Upper lobe of left lung (tissue), 6 donors: ENCODE results near the gene GRK5. TPM values are rescaled to one million over a fixed set of nuclear protein-coding genes. Genes with fewer than 3 reads are reported as not detected.

Experiments
- ATAC-seq, 2 donors: fragments of 200-7000 bp; cut with Tn5 transposase; one replicate each; pipeline ENCODE4 v1.9.1; 2022; ENCODE audit warnings: mild to moderate bottlenecking in 2 of 2, moderate library complexity in 2 of 2; ENCODE audit not compliant: low FRiP score in 2 of 2
- DNase-seq, 2 donors: peaks; one replicate each; pipeline ENCODE4 v3.0.0-alpha.2; 2019 to 2020
- H3K27ac ChIP-seq, 4 donors: fragments of 200-600 bp; sonication (generic); one replicate each; pipeline ENCODE4 v1.5.1; 2016 to 2019
- H3K27me3 ChIP-seq, 4 donors: fragments of 200-600 bp; sonication (generic); one replicate each; pipeline ENCODE4 v1.5.1; 2017 to 2019
- H3K36me3 ChIP-seq, 4 donors: fragments of 200-600 bp; sonication (generic); one replicate each; pipeline ENCODE4 v1.5.1; 2016 to 2019
- H3K4me1 ChIP-seq, 4 donors: fragments of 200-600 bp; sonication (generic); one replicate each; pipeline ENCODE4 v1.5.1; 2018 to 2019
- H3K4me3 ChIP-seq, 4 donors: fragments of 200-600 bp; sonication (generic); one replicate each; pipeline ENCODE4 v1.5.1; 2017 to 2019; ENCODE audit warnings: mild to moderate bottlenecking in 2 of 4, moderate library complexity in 1 of 4
- H3K9me3 ChIP-seq, 4 donors: fragments of 200-600 bp; sonication (generic); one replicate each; pipeline ENCODE4 v1.5.1; 2018 to 2019
- CTCF ChIP-seq, 6 experiments: fragments of 450-650 bp in 4 of 6; fragments of 200-600 bp in 2 of 6; sonication (generic) in 2 of 6; IDR thresholded peaks; one replicate each; pipeline ENCODE4 v1.5.1; 2016 to 2019; ENCODE audit warnings: antibody characterized with exemption in 6 of 6
- EP300 ChIP-seq, 4 donors: sonication (generic); formaldehyde crosslinking; IDR thresholded peaks; one replicate each; pipeline ENCODE4 v1.5.1; 2017; ENCODE audit warnings: antibody characterized with exemption in 4 of 4, control low read depth in 2 of 4
- POLR2A ChIP-seq, 4 donors: fragments of 450-650 bp; IDR thresholded peaks; one replicate each; pipeline ENCODE4 v1.5.1; 2016 to 2017; ENCODE audit warnings: antibody characterized with exemption in 4 of 4, mild to moderate bottlenecking in 2 of 4
- POLR2AphosphoS5 ChIP-seq, 2 donors: sonication (generic); formaldehyde crosslinking; IDR thresholded peaks; one replicate each; pipeline ENCODE4 v1.5.1; 2017; ENCODE audit warnings: antibody characterized with exemption in 2 of 2
- WGBS, 2 donors: methylation state at CpG; one replicate each; pipeline ENCODE4 v1.1.5; 2017 to 2018; 5-methylcytosine and 5-hydroxymethylcytosine counted together
- total RNA-seq, 6 donors: library from RNA; depleted of rRNA in 4 of 6; stranded (reverse); fragments of >200 nt in 4 of 6; gene quantifications; one replicate each; pipeline versions ENCODE4 v1.1.0 to v1.2.1, GENCODE V29; 2016 to 2021
- donor health status: DM: no; HTN: no; CAD: no; lungs with moderate emphysema.
- donor health status: DM: no; HTN: yes; CAD: no; lungs with severe emphysema.

The GRK5 gene
- total RNA-seq, 6 donors from 2014 or later, result 38.6 to 80.9 (median 61.1) TPM

DNA sequence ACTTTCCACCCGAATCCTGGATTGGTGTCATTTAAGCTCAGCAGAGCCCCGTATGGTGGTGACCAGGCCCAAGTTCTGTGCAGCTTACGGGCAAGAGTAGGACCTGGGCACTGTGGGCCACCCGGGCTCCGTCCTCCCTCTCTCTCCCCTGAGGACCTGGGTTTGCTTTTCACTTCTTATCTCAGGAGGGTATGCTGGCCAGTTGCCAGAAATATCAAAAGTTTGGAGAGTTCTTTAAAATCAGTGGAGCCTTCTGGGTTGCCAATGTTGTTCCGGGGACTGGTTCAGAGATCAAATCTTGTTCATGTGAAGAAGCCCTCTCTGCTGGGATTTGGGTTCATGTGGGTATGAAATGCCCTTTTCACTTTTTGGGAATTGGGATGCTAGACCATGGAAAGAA is 145.4 kb downstream of the GRK5 start:
- TF ChIP-seq POLR2A (IDR thresholded peaks at IDR 0.05), result no peak
- no peak for TF ChIP-seq EP300 (IDR thresholded peaks at IDR 0.05)
- no peak for TF ChIP-seq POLR2AphosphoS5 (IDR thresholded peaks at IDR 0.05)
- TF ChIP-seq CTCF (IDR thresholded peaks at IDR 0.05), result no peak
- H3K27me3 ChIP-seq, result no peaks in the 10 kb centered on the region
- peaks cover 0 to 17% (median 5%) of the 10 kb centered on the region in 4 donors for H3K9me3 ChIP-seq
- peaks cover 22 to 28% (median 25%) of the 10 kb centered on the region in 4 donors for H3K4me1 ChIP-seq
- 79 to 86% methylated on average over 5 to 6 of the region's 6 CpGs for WGBS, 2 donors
- DNase-seq (no peak), ATAC-seq (no peak)
- H3K36me3 ChIP-seq, result peaks cover 0 to 14% (median 0%) of the 10 kb centered on the region in 4 donors
- peak overlapping the region in 1 of 4 donors; percentile 12 for H3K27ac ChIP-seq
- no peak overlapping the region for H3K4me3 ChIP-seq

- no peak for ATAC-seq
- Histone ChIP-seq H3K27ac (no peak overlapping the region), H3K4me3 (no peak overlapping the region), H3K36me3 (peaks cover 0 to 14% (median 0%) of the 10 kb centered on the region in 4 donors), H3K9me3 (peaks cover 0 to 17% (median 5%) of the 10 kb centered on the region in 4 donors), H3K27me3 (no peaks in the 10 kb centered on the region), H3K4me1 (peaks cover 27 to 33% (median 28%) of the 10 kb centered on the region in 4 donors)
- WGBS, 2 donors, result 85 to 92% methylated on average over 2 of the region's 2 CpGs
- no peak for DNase-seq
- TF ChIP-seq POLR2A (IDR thresholded peaks at IDR 0.05) (no peak), POLR2AphosphoS5 (IDR thresholded peaks at IDR 0.05) (no peak), EP300 (IDR thresholded peaks at IDR 0.05) (no peak), CTCF (IDR thresholded peaks at IDR 0.05) (no peak)
These were observed 146.1 kb downstream of the GRK5 start for GRCh38 chr10:119353421-119353820.

DNA sequence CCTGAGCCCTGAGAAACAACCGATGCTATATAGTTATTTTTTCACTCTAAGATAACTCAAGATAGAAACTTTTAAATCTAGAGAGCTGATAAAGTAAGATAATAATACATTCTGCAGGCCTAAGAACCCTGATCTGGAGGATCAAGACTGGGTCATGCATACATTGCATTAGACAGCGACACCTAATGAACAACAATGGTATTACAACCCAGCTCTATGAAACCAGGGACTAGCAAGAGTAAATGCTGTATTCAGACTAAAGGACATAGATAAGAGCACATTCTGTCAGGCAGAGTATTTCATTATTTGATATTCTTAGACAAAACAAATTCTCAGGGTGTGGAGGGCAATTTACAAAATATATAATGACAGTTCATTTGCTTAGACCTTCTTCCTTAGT is 148.6 kb downstream of the GRK5 start:
- ATAC-seq, result no peak
- Histone ChIP-seq H3K9me3 (peaks cover 0 to 17% (median 5%) of the 10 kb centered on the region in 4 donors), H3K27ac (no peak overlapping the region), H3K4me3 (no peak overlapping the region), H3K36me3 (peaks cover 0 to 6% (median 0%) of the 10 kb centered on the region in 4 donors), H3K27me3 (no peaks in the 10 kb centered on the region), H3K4me1 (peaks cover 12 to 22% (median 18%) of the 10 kb centered on the region in 4 donors)
- WGBS, 2 donors, result 77 to 86% methylated on average over 2 of the region's 2 CpGs
- TF ChIP-seq POLR2AphosphoS5 (IDR thresholded peaks at IDR 0.05) (no peak), CTCF (IDR thresholded peaks at IDR 0.05) (peak in 1 of 6 experiments; percentile 22)
- DNase-seq, result no peak

GRCh38 chr10:119357412-119358151 is 150.2 kb downstream of the GRK5 start:
- Histone ChIP-seq H3K9me3 (peaks cover 0 to 11% (median 4%) of the 10 kb centered on the region in 4 donors), H3K36me3 (no peaks in the 10 kb centered on the region), H3K4me1 (peaks cover 18 to 34% (median 27%) of the 10 kb centered on the region in 4 donors), H3K27ac (peak overlapping the region in 3 of 4 donors; percentile 7 to 69 (median 54)), H3K27me3 (no peaks in the 10 kb centered on the region), H3K4me3 (no peak overlapping the region)
- no peak for ATAC-seq
- DNase-seq, result no peak
- TF ChIP-seq POLR2A (IDR thresholded peaks at IDR 0.05) (no peak), EP300 (IDR thresholded peaks at IDR 0.05) (no peak)
- WGBS, 2 donors, result 80 to 97% methylated on average over 6 to 14 of the region's 14 CpGs

DNA sequence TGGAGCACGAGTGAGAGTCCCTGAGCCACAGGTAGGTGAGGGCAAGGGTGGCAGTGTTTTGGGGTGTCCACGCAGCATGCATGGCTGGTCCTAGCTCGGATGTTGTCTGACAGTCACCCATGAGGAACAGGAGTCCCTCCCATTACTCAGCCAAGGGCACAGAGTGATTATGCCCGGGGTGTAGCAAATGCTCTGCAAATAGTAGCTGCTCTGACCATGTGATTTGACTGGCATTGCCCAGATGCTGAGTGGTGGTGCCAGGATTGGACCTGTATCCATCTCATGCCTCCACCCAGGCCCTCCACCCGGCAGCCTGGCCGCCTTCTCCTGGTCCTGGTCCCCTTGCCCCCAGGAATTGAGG is 150.8 kb downstream of the GRK5 start:
- no peak overlapping the region for H3K4me3 ChIP-seq
- 93 to 100% methylated on average over 2 to 6 of the region's 6 CpGs for WGBS, 2 donors
- H3K4me1 ChIP-seq, result peaks cover 18 to 39% (median 30%) of the 10 kb centered on the region in 4 donors
- TF ChIP-seq EP300 (IDR thresholded peaks at IDR 0.05) (no peak), POLR2A (IDR thresholded peaks at IDR 0.05) (no peak), POLR2AphosphoS5 (IDR thresholded peaks at IDR 0.05) (no peak), CTCF (IDR thresholded peaks at IDR 0.05) (no peak)
- peaks cover 0 to 11% (median 4%) of the 10 kb centered on the region in 4 donors for H3K9me3 ChIP-seq
- ATAC-seq, result no peak
- no peaks in the 10 kb centered on the region for H3K36me3 ChIP-seq
- no peaks in the 10 kb centered on the region for H3K27me3 ChIP-seq
- peak overlapping the region in 3 of 4 donors; percentile 7 to 69 (median 54) for H3K27ac ChIP-seq
- DNase-seq, result no peak
